GM18867 (cell line): ENCODE measurements around the gene TAT.
A peak's percentile ranks its signal among the peaks of the same experiment; 100 is the strongest.
"Not testable (repeated sequence)": the region's sequence is repeated elsewhere in the genome, so short reads cannot be mapped to it uniquely, and the experiment has no call there.

Source experiments
- ATAC-seq: cut with Tn5 transposase; IDR thresholded peaks from one replicate; pipeline ENCODE4 v1.9.1; 2021; ENCODE audit warnings: mild to moderate bottlenecking, moderate library complexity; ENCODE audit not compliant: unreplicated experiment

The TAT gene

DNA sequence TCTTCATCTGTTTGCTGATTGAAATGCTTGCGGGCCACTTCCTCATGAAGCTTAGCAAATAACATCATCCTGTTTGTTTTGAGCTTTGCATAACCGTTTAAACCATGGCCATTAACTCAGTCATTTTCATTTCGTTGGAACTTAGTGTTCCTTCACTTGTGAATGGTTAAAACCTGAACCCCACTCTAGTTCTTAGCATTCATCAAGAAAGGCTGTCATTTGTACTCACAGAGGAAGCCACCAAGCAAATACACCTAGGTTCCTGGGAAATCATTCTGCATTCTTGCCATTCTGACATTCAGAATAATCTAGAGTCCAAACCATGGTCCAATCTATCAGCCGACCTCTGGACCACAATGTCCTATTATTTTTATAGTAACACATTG lies 8.4 kb upstream of the TAT start:
- ATAC-seq = no peak

DNA sequence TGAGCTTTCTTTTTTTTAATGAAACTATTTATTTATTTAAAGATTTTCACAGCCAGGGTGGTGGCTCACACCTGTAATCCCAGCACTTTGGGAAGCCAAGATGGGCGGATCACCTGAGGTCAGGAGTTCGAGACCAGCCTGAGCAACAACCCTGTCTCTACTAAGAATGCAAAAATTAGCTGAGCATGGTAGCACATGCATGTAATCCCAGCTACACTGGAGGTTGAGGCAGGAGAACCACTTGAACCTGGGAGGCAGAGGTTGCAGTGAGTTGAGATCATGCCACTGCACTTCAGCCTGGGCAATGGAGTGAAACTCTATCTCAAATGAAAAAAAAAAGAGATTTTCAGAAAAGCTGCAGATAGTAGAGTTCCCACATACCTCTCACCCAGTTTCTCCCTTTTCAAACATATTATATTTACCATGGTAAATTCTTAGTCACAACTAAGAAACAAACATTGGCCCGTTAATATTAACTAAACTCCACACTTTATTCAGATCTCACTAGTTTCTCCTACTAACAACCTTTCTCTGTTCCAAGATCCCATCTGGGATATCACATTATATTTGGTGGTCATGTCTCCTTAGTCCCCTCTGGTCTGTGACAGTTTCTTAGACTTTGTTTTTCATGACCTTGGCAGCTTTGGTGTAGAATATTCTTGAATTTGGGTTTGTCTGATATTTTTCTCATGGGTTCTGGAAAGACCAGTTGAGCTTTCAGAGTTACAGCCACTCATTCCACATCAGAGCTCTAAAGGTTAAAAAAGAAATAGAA lies 7.8 kb upstream of the TAT start:
- ATAC-seq = no peak

- not testable (repeated sequence) for ATAC-seq
Observed at GRCh38 chr16:71582553-71582848, 5.6 kb upstream of the TAT start.

DNA sequence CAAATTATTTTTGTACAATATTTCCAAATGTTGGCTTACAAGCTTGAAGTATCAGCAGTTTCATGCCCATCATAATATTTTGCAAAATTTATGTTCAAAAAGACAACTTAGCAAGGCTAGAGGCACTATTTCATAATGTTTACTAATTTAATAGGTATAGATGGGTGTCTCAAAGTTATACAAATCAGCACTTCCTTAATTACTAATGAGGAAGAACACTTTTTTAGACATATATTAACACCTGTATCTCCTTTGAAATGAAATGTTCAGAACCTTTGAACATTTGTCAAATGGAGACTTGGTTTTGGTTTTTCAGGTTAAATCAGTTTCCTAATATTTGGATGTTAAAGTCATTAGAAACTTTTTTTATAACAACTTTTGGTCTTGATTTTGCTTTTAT lies 2.2 kb downstream of the TAT start:
- no peak for ATAC-seq

DNA sequence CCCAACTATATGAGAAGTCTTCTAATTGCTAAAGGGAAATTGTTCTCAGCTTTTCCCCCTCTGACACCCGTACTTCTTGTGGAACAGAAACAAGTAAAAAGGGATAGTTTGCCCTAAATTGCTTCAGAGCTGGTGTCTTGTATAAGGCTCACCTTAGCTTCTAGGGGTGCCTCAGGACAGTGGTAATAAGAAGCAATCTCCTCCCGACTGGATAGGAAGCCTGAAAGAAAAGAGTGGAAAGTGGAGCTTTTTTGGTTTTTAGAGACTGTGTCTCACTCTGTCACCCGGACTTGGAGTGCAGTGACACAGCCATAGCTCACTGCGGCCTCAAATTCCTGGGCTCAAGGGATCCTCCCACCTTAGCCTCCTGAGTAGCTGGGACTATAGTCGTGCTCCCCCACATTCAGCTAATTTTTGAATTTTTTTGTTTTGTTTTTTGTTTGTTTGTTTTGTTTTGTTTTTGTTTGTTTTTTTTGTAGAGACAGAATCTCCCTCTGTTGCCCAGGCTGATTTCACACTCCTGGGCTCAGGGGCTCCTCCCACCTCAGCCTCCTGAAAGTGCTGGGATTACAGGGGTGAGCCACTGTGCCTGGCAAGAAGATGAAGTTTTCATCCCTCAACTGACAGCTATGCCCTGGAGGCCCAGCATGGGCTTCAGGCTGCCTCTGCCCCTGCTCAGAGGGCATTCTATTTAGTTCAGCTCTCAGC lies 3.4 kb downstream of the TAT start:
- ATAC-seq = no peak

DNA sequence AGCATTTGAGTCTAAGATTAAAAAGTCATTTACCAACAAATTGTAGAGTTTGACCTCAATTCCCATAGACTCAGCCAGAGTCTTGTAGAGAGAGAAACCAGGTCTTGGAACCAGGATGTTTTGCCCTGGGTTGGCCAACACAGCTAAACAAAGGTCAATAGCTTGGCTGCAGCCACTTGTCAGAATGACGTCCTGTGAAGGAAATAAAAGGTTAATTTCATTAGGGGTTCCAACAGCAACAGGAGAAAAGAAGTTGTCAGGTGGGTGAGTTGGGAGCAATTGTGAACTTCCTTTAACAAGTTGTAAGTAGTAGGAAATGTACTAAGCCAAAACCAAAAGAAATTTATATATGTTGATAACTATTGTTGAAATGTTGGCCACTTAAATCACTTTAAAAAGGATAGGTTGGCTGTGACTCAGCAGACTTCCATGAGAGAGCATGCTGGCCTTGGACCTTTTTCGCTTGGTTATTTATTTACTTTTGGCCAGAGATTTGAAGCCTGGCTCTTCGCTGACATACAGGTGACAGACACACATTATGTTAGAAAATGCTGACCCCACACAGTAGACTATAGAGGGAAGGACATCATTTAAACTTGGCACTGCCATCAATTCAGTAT lies 4.3 kb downstream of the TAT start:
- no peak for ATAC-seq

DNA sequence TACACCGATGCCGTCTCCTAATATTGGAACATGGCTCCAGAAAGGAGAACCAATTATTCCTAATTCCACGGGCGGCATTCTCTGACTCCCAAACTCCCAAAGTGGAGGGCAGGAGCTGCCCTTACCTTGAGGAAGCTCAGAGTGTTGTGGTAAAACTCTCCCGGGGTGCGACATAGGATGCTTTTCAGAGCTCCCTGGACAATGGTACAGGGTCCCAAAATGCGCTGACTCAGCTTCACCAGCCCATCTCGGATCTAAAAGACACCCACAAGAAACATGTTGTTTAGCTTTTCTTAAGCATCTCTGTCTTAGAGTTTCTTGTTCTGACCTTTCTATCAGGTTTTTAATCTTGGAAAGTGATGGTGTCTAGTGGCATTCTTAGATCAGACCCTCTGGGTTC lies 6.7 kb downstream of the TAT start:
- no peak for ATAC-seq

DNA sequence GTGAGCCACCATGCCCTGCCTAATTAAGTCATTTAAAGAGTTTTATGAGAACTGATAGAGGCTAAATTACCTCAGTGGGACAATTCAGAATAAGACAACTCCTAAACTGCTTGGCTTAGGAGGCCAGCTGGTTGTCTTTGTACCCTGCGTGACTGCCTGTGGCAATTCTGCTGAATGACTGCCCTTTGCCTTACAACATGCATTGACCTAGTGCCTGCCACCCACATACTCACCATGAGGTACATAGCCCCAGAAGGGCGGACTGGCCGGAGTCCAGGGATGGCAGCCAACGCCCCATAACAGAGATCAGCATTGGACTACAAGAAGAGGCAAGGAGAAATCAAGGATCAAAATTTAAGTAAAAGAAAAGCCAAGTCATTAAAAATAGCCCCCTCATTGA lies 7.3 kb downstream of the TAT start:
- ATAC-seq = no peak

- no peak for ATAC-seq
Observed at GRCh38 chr16:71568551-71568950, 8.3 kb downstream of the TAT start.

GRCh38 chr16:71567931-71568330 lies 9.0 kb downstream of the TAT start:
- no peak for ATAC-seq

GRCh38 chr16:71565812-71566700 lies 10.8 kb downstream of the TAT start:
- ATAC-seq = no peak

GRCh38 chr16:71564335-71564967 lies 12.4 kb downstream of the TAT start:
- peak; percentile 85 for ATAC-seq

- no peak for ATAC-seq
Observed at GRCh38 chr16:71562552-71562951, 14.3 kb downstream of the TAT start.

DNA sequence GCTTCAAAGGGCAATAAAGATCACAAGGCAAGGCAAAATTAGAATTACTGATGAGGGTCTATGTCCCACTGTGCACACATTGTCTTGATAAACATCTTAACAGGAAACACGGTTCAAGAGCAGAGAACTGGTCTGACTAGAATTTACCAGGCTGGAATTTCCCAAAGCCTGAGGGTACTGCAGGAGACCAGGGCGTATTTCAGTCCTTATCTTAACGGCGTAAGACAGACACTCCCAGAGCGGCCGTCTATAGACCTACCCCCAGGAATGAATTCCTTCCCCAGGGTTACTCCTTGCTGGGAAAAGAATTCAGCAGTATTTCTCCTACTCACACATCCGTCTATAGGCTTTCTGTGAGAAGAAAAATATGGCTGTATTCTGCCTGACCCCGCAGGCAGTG lies 15.0 kb downstream of the TAT start:
- not testable (repeated sequence) for ATAC-seq

- no peak for ATAC-seq
Observed at GRCh38 chr16:71559855-71560254, 17.0 kb downstream of the TAT start.

DNA sequence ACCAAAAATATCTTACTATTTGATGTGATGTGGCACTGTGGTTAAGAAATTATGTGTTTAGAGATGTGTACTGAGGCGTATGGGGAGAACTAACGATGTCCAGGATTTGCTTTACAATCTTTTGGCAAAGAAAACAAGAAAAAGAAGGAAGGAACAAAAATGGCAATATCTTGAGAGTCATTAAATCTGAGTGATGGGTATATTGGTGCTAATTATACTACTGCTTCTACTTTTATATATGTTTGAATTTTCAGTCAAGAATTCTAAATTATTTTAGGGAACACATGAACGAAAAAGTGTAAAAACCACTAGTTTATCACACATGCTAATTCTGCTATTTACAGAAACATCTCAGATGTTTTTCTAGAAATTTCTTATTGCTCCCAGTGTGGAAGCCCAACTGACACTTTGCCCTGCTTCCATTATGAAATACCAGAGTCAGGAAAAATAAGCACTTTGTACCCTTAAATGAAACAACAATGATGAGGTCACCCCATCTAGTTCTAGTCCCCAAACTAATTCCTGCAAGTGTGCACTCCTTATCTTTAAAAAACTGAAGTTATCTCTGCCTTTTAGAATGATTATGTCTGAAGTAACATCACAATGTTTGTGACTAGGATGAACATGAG lies 18.8 kb downstream of the TAT start:
- ATAC-seq = no peak

- no peak for ATAC-seq
Observed at GRCh38 chr16:71557299-71557698, 19.6 kb downstream of the TAT start.

DNA sequence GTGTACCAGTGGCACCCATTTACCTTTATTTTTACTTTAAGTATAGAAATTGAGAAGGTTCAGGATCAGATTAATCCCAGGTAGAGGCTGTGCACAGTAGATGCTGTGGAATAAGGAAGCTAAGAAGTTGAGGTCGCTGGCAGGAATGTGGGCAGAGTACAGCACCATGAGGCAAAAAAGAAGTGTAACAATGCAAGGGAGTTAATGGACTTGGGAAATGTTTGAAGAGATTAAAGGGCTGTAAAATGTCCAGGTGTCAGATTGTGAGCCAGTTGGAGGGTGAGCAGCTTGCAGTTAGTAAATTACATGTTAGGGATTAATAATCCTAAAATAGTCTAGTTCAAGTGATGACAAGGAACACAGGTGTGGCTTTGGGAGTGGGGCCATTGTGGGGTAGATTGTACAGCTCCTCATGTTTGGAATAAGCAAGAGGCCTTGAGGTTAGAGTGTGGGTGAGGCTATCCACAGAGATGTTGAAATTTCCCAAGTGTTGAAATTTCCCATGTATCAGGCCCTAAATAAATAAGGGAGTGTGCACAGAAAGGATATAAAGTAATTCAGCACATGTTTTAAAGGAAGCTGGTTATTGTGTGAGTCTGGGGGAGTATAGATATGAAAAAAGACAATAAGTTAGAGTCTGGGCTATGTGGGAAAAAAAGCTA lies 21.5 kb downstream of the TAT start:
- no peak for ATAC-seq

DNA sequence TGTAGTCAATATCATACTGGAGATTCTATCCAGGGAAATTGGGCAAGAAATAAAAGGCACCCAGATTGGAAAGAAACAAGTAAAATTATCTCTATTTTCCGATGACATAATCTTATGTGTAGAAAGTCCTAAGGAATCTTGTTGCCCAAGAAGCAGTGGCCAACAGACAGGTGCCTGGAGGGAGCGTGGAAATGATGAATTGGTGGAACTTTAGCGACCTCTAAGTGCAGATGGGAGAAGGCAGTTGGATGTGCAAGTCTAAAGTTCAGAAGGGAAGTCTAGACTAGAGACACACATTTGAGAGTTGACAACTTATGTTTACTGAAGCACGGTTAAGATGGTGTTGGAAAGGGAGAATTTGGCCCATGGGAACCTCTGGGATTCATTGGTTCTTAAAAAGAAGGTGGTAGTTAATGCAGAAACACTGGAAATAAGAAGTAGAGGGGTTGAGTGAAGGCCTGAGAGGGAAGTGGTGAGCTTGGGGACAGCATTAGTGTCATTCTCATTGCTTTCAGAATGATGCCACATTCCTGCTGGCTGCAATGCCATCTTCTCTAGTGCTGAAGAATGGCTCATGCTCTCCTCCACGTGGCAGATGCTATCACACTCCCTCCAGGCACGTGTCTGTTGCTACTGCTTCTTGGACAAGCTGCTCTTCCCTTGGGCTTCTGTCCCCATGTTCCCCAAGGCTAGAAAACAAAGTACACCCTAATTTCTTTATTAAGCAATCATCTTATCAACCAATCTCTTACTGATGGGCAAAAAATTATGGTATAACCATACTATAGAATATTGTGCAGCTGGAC lies 24.0 kb downstream of the TAT start:
- ATAC-seq = no peak
